Activated CD4-positive, alpha-beta memory T cell treated with anti-CD3 and anti-CD28 coated beads for 36 hours (primary cell): Measurements from ENCODE around the gene ZAP70. TPM values are rescaled to one million over a fixed set of nuclear protein-coding genes. Genes with fewer than 3 reads are reported as not detected.

Experiments
- CTCF ChIA-PET: fragments of 350-600 bp; sonication (Branson Sonifier 250); formaldehyde crosslinking; loops from one replicate; lab custom pipeline; 2021; ENCODE audit warnings: antibody characterized with exemption, inconsistent platforms; lab: Charles Lee
- POLR2A ChIA-PET: fragments of 350-600 bp; sonication (Branson Sonifier 250); formaldehyde crosslinking; loops from one replicate; lab custom pipeline; 2021; ENCODE audit warnings: antibody characterized with exemption; lab: Charles Lee
- DNase-seq: peaks from one replicate; pipeline ENCODE4 v3.0.0-alpha.2; 2020
- H3K27ac Mint-ChIP-seq: one replicate; pipeline ENCODE4 v1.8.0; 2021; ENCODE audit warnings: mixed read lengths
- H3K27me3 Mint-ChIP-seq: one replicate; pipeline ENCODE4 v1.8.0; 2021; ENCODE audit warnings: mixed read lengths
- H3K36me3 Mint-ChIP-seq: one replicate; pipeline ENCODE4 v1.8.0; 2021; ENCODE audit warnings: mixed read lengths
- H3K4me1 Mint-ChIP-seq: one replicate; pipeline ENCODE4 v1.8.0; 2021; ENCODE audit warnings: low read depth, mixed read lengths
- H3K4me3 Mint-ChIP-seq: one replicate; pipeline ENCODE4 v1.8.0; 2021; ENCODE audit warnings: mild to moderate bottlenecking, mixed read lengths
- H3K9me3 Mint-ChIP-seq: one replicate; pipeline ENCODE4 v1.8.0; 2021; ENCODE audit warnings: mixed read lengths
- intact Hi-C: fragments of 100-400 bp; cut with micrococcal nuclease; formaldehyde crosslinking; loops from one replicate; pipeline ENCODE4 v1.15.1; 2023
- total RNA-seq, 2 experiments: library from RNA; stranded (reverse); gene quantifications; one replicate each; pipeline ENCODE4 v1.2.3, GENCODE V29; 2021

ZAP70 gene
- total RNA-seq, 2 experiments from 2014 or later = 160 to 166 TPM

GRCh38 chr2:97743913-97744312 is 30.5 kb downstream of the ZAP70 start:
- H3K4me3 Mint-ChIP-seq = no peak overlapping the region
- H3K27me3 Mint-ChIP-seq = no peaks in the 10 kb centered on the region
- no peaks in the 10 kb centered on the region for H3K9me3 Mint-ChIP-seq
- no peak for DNase-seq
- CTCF ChIA-PET = interaction anchor here (0.8 to 2.5 kb wide), 6 partner anchors 31 to 641 kb away, joined by 3 to 10 read pairs (median 5); no protein-coding TSS in a partner anchor
- POLR2A ChIA-PET = interaction anchor here (1.1 to 4.4 kb wide), 3 partner anchors 7 to 81 kb away, joined by 3 to 26 read pairs (median 4); partner anchors contain the start of gene ZAP70
- no peak overlapping the region for H3K27ac Mint-ChIP-seq
- intact Hi-C loops = no loop called here
- H3K36me3 Mint-ChIP-seq = peaks cover 18% of the 10 kb centered on the region
- H3K4me1 Mint-ChIP-seq = peaks cover 66% of the 10 kb centered on the region

- peak overlapping the region; percentile 34 for H3K27ac Mint-ChIP-seq
- H3K4me3 Mint-ChIP-seq = no peak overlapping the region
- peaks cover 12% of the 10 kb centered on the region for H3K36me3 Mint-ChIP-seq
- POLR2A ChIA-PET = interaction anchor here (1.0 kb wide), 1 partner anchor 33 kb away, joined by 3 read pairs; the partner anchor contains the start of gene ZAP70
- DNase-seq = peak; percentile 77
- peaks cover 64% of the 10 kb centered on the region for H3K4me1 Mint-ChIP-seq
- no peaks in the 10 kb centered on the region for H3K9me3 Mint-ChIP-seq
- no peaks in the 10 kb centered on the region for H3K27me3 Mint-ChIP-seq
- CTCF ChIA-PET = interaction anchor here (0.6 to 3.5 kb wide), 5 partner anchors 36 to 155 kb away, joined by 3 to 53 read pairs (median 7); no protein-coding TSS in a partner anchor
- intact Hi-C loops = loop anchor here (1.0 to 5.0 kb wide), 3 partner anchors 27 to 98 kb away; partner anchors contain the start of genes ACTR1B and COX5B
Measured at GRCh38 chr2:97745474-97746174, 32.2 kb downstream of the ZAP70 start.

- Mint-ChIP-seq H3K36me3 (peaks cover 4% of the 10 kb centered on the region), H3K4me3 (no peak overlapping the region), H3K27me3 (no peaks in the 10 kb centered on the region), H3K27ac (no peak overlapping the region), H3K4me1 (peaks cover 47% of the 10 kb centered on the region), H3K9me3 (no peaks in the 10 kb centered on the region)
- DNase-seq = peak; percentile 24
- POLR2A ChIA-PET = no interaction called here
- CTCF ChIA-PET = interaction anchor here (0.9 to 3.5 kb wide), 7 partner anchors 30 to 157 kb away, joined by 3 to 53 read pairs (median 10); partner anchors contain the start of genes ACTR1B and ZAP70
- intact Hi-C loops = loop anchor here (5.0 kb wide), 2 partner anchors 85 to 100 kb away; partner anchors contain the start of genes ACTR1B and COX5B
Measured at GRCh38 chr2:97747285-97747684, 33.9 kb downstream of the ZAP70 start.

GRCh38 chr2:97747716-97748115 is 34.3 kb downstream of the ZAP70 start:
- no peaks in the 10 kb centered on the region for H3K27me3 Mint-ChIP-seq
- peaks cover 4% of the 10 kb centered on the region for H3K36me3 Mint-ChIP-seq
- ChIA-PET CTCF (interaction anchor here (0.6 to 3.5 kb wide), 17 partner anchors 7 to 1214 kb away, joined by 3 to 53 read pairs (median 6); partner anchors contain the start of genes ACTR1B and ZAP70), POLR2A (no interaction called here)
- intact Hi-C loops = loop anchor here (1.0 to 5.0 kb wide), 4 partner anchors 37 to 100 kb away; partner anchors contain the start of genes ACTR1B and COX5B
- H3K9me3 Mint-ChIP-seq = no peaks in the 10 kb centered on the region
- no peak overlapping the region for H3K27ac Mint-ChIP-seq
- no peak overlapping the region for H3K4me3 Mint-ChIP-seq
- H3K4me1 Mint-ChIP-seq = peaks cover 43% of the 10 kb centered on the region
- peak; percentile 3 for DNase-seq

- H3K4me1 Mint-ChIP-seq = peaks cover 28% of the 10 kb centered on the region
- intact Hi-C loops = loop anchor here (5.0 kb wide), 2 partner anchors 87 to 102 kb away; partner anchors contain the start of genes ACTR1B and COX5B
- CTCF ChIA-PET = no interaction called here
- POLR2A ChIA-PET = no interaction called here
- no peaks in the 10 kb centered on the region for H3K9me3 Mint-ChIP-seq
- DNase-seq = peak; percentile 7
- no peaks in the 10 kb centered on the region for H3K27me3 Mint-ChIP-seq
- no peak overlapping the region for H3K4me3 Mint-ChIP-seq
- H3K36me3 Mint-ChIP-seq = peaks cover 1% of the 10 kb centered on the region
- no peak overlapping the region for H3K27ac Mint-ChIP-seq
Measured at GRCh38 chr2:97749581-97749980, 36.2 kb downstream of the ZAP70 start.

GRCh38 chr2:97750017-97750416 is 36.6 kb downstream of the ZAP70 start:
- Mint-ChIP-seq H3K27ac (no peak overlapping the region), H3K9me3 (no peaks in the 10 kb centered on the region), H3K36me3 (peaks cover 1% of the 10 kb centered on the region), H3K4me1 (peaks cover 26% of the 10 kb centered on the region), H3K4me3 (no peak overlapping the region), H3K27me3 (no peaks in the 10 kb centered on the region)
- POLR2A ChIA-PET = no interaction called here
- CTCF ChIA-PET = interaction anchor here (1.6 kb wide), 1 partner anchor 9 kb away, joined by 4 read pairs; no protein-coding TSS in a partner anchor
- peak; percentile 3 for DNase-seq
- intact Hi-C loops = no loop called here

- DNase-seq = no peak
- H3K4me3 Mint-ChIP-seq = no peak overlapping the region
- no peaks in the 10 kb centered on the region for H3K9me3 Mint-ChIP-seq
- H3K27me3 Mint-ChIP-seq = no peaks in the 10 kb centered on the region
- H3K27ac Mint-ChIP-seq = no peak overlapping the region
- H3K36me3 Mint-ChIP-seq = peaks cover 4% of the 10 kb centered on the region
- intact Hi-C loops = no loop called here
- peaks cover 12% of the 10 kb centered on the region for H3K4me1 Mint-ChIP-seq
- POLR2A ChIA-PET = no interaction called here
- CTCF ChIA-PET = interaction anchor here (0.6 to 1.6 kb wide), 5 partner anchors 11 to 52 kb away, joined by 3 to 4 read pairs (median 3); no protein-coding TSS in a partner anchor
Measured at GRCh38 chr2:97751752-97752151, 38.4 kb downstream of the ZAP70 start.

- no peak overlapping the region for H3K27ac Mint-ChIP-seq
- no peaks in the 10 kb centered on the region for H3K27me3 Mint-ChIP-seq
- H3K4me3 Mint-ChIP-seq = no peak overlapping the region
- POLR2A ChIA-PET = no interaction called here
- no peak for DNase-seq
- H3K9me3 Mint-ChIP-seq = no peaks in the 10 kb centered on the region
- CTCF ChIA-PET = interaction anchor here (1.1 to 1.6 kb wide), 6 partner anchors 10 to 162 kb away, joined by 3 to 6 read pairs (median 4); partner anchors contain the start of gene ZAP70
- H3K36me3 Mint-ChIP-seq = peaks cover 9% of the 10 kb centered on the region
- H3K4me1 Mint-ChIP-seq = peaks cover 5% of the 10 kb centered on the region
- intact Hi-C loops = no loop called here
Measured at GRCh38 chr2:97752342-97753334, 39.3 kb downstream of the ZAP70 start.

GRCh38 chr2:97754690-97755346 is 41.4 kb downstream of the ZAP70 start:
- Mint-ChIP-seq H3K4me1 (peaks cover 5% of the 10 kb centered on the region), H3K27ac (no peak overlapping the region), H3K27me3 (no peaks in the 10 kb centered on the region), H3K4me3 (no peak overlapping the region), H3K36me3 (peaks cover 15% of the 10 kb centered on the region), H3K9me3 (no peaks in the 10 kb centered on the region)
- DNase-seq = no peak
- CTCF ChIA-PET = interaction anchor here (0.7 to 1.6 kb wide), 5 partner anchors 14 to 164 kb away, joined by 3 to 11 read pairs (median 5); no protein-coding TSS in a partner anchor
- POLR2A ChIA-PET = no interaction called here
- intact Hi-C loops = no loop called here

- Mint-ChIP-seq H3K9me3 (no peaks in the 10 kb centered on the region), H3K4me1 (peaks cover 9% of the 10 kb centered on the region), H3K27ac (no peak overlapping the region), H3K4me3 (no peak overlapping the region), H3K27me3 (no peaks in the 10 kb centered on the region), H3K36me3 (peaks cover 16% of the 10 kb centered on the region)
- POLR2A ChIA-PET = no interaction called here
- intact Hi-C loops = no loop called here
- no peak for DNase-seq
- CTCF ChIA-PET = interaction anchor here (1.5 to 1.6 kb wide), 2 partner anchors 15 to 55 kb away, joined by 5 to 11 read pairs; no protein-coding TSS in a partner anchor
Measured at GRCh38 chr2:97755491-97755890, 42.1 kb downstream of the ZAP70 start.

- H3K9me3 Mint-ChIP-seq = no peaks in the 10 kb centered on the region
- peaks cover 22% of the 10 kb centered on the region for H3K4me1 Mint-ChIP-seq
- peaks cover 21% of the 10 kb centered on the region for H3K36me3 Mint-ChIP-seq
- H3K27ac Mint-ChIP-seq = no peak overlapping the region
- POLR2A ChIA-PET = no interaction called here
- intact Hi-C loops = no loop called here
- H3K4me3 Mint-ChIP-seq = no peak overlapping the region
- no peak for DNase-seq
- CTCF ChIA-PET = interaction anchor here (0.7 kb wide), 1 partner anchor 8 kb away, joined by 3 read pairs; no protein-coding TSS in a partner anchor
- no peaks in the 10 kb centered on the region for H3K27me3 Mint-ChIP-seq
Measured at GRCh38 chr2:97757062-97757461, 43.7 kb downstream of the ZAP70 start.
